HG03342 (cell line): ENCODE measurements around the gene ST6GALNAC3.

Experiments used
- ATAC-seq: cut with Tn5 transposase; IDR thresholded peaks from one replicate; pipeline ENCODE4 v1.9.1; 2021; ENCODE audit warnings: mild to moderate bottlenecking, moderate library complexity; ENCODE audit not compliant: unreplicated experiment

ST6GALNAC3 gene

GRCh38 chr1:76279101-76279748, 204.7 kb downstream of the ST6GALNAC3 start:
- no peak for ATAC-seq

DNA sequence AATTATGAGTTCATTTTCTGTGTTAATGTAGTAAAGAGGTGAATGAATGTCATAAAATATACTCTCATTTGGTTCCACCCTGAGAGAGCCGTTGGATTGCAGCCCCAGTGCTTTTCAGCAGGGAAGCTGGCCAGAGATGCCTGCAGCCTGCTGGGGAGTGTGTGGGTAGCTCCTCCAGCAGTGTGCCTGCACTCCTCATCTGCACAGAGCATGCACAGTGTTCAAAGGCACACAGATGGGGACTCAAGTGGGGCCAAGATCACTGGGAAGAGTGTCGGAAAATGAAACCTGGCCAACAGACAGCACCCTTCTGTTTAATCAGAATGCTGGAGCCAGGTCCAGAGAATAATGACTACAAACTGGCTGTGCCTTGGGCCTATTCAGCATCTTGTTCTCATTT, 206.8 kb downstream of the ST6GALNAC3 start:
- ATAC-seq: no peak

DNA sequence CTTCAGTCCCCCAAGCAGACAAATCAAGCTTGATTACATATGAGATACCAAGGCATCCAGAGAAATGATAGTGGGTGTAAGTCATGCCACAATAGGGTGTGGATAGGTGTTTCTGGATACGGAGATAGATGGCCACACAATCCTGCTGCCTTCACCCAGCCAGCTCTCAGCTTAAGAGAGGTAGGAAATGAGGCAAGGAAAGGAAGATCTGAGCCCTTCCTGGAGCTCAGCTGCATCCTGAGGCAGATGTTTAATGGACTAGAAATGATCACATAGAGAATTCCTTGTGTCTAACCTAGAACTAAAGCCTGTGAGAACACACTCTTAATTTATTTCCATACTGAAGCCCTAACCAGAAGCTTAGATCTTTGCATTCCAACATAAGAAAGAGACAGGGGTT, 210.3 kb downstream of the ST6GALNAC3 start:
- no peak for ATAC-seq

DNA sequence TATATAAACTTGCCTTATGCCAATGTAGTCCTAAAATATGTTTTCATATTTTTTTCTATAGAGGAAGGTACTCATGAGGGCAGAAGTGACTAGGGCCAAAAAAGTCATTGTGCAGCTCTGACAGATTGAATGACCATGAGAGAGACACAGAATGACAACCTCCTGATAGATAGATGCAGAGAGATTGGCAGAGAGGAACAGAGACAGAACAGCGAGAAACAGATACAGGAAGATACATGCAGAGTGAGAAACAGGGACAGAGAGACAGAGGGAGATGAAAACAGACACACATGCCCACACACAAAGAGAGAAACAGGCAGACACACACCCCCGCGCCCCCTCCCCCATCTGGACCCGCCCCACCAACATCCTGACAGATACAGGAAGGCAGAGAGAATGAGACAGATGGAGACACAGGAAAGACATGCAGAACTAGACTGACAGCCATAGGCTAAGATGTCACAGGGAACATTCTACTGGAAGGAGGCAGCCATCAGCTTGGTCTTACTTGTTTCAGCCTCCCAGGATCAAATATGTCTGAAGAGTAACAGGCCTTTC, 211.1 kb downstream of the ST6GALNAC3 start:
- no peak for ATAC-seq

- no peak for ATAC-seq
These were observed 213.4 kb downstream of the ST6GALNAC3 start for GRCh38 chr1:76287917-76288316.

DNA sequence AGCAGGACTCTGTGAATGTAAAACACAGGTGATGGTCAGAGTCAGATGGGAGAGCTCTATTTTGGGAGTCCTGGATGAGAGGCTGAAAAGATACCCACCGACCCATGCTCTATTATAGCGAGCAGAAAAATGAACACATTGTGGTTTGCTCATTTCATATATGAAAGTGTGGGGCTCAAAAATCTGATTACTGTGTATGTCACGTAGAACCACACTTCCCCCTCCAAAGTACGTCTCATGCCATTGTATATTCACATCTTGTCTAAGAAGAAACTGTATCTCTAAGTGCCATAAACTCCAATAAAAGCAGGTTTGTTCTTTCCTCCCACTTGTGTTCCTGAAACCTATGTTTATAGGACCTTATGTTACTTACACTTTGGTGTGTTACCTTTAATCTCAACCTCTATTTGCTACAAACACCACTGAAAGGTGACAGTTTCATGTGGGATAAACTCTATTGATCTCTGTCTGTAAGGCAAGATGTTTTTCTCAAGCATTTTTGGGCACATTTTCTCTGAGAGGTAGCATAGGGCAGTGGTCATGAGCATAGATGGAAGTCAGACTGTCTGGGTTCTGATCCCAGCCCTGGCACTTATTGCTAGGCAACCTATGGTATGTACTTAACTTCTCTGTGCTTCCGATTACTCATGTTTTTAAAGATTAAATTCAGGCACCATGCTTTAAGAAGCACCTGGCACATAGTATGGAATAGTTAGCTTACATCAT, 214.4 kb downstream of the ST6GALNAC3 start:
- ATAC-seq: no peak

DNA sequence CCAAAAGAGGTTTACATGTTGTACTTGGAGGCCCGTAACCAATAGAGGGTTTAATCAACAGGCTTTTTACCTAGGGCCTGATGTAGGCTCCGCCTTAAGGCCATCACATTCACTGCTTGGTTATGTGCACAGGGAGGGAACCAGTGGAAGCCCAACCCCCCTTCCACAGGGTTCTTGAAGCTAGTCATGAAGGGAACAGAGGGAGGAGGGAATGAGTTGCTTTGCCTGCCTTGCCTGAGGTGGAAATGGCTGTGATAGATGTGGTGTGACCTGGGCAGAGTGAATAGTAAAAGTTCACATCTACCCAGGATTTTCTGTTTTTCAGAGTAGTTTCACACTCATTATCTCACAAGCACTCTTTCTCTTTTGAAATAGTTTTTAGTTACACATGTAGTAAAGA, 215.1 kb downstream of the ST6GALNAC3 start:
- ATAC-seq: no peak

DNA sequence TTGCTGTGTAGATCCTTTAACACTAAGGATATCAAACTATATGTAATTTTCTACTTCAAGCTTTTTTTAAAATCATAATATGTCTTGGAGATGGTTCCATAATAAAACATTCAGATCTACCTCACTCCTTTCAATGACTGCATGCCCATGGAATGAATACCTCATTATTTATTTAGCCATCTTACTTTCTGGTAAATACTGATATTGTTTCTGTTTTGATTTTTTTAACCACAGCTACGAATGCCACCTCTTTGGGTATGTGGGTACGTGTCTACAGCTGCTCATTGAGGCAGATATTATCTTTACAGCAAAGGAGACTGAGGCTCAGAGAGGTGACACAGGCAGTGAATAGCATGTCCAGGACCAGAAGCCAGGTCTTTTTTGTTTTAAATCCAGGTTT, 215.7 kb downstream of the ST6GALNAC3 start:
- ATAC-seq: no peak

GRCh38 chr1:76291191-76291590, 216.6 kb downstream of the ST6GALNAC3 start:
- no peak for ATAC-seq

DNA sequence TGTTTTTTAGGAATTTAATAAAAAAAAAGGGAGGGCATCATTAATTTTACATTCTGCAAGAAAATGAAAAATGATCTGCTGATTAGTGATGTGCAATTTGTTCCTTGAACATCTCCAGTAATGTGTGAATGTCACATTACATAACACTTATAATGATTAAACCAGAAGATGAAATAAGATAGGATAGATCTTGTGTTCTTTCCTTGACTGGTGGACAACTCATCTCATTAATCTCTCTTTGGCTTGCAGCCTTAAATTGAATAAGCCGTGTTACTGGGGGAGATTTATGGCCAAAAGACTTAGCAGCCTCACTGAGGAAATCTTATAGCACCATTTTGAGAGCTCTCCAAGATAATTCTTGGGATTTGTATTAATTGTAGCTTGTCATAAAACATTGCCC, 217.2 kb downstream of the ST6GALNAC3 start:
- no peak for ATAC-seq

DNA sequence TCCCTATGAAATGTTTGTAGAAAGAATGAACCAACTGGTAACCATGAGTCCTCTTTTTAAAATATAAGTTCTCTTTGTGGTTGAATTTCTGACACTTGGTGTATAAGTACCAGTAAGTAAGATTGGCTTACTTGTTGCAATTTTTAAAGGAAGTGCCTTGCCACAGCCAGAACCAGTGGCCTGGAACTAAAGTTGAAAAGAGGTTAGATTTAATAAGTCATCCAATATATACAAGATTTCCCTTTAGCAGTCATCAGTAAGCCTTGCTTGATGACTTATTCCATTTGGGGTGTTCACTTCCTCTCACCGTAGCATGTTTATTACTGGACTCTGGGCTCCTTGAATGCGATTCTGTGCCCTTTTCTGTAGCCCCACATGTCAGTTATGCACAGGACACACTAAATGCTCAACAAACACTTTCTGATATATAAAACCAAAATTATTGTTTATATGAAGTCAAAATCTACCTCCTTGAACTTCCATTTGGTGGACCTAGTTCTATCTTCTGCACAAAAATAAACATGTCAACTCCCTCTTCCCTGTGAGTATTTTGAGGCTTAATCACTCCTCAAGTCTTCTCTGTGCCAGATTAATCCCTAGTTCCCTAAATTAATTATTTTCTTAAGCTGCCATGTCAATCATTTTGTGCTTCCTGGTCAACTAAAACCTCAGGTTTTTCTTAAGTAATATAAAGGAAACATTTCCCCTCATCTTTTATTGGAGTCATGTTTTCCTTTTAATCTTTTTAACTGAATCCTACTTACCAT, 218.1 kb downstream of the ST6GALNAC3 start:
- peak; percentile 74 for ATAC-seq

- no peak for ATAC-seq
These were observed 219.3 kb downstream of the ST6GALNAC3 start for GRCh38 chr1:76293831-76294230.

DNA sequence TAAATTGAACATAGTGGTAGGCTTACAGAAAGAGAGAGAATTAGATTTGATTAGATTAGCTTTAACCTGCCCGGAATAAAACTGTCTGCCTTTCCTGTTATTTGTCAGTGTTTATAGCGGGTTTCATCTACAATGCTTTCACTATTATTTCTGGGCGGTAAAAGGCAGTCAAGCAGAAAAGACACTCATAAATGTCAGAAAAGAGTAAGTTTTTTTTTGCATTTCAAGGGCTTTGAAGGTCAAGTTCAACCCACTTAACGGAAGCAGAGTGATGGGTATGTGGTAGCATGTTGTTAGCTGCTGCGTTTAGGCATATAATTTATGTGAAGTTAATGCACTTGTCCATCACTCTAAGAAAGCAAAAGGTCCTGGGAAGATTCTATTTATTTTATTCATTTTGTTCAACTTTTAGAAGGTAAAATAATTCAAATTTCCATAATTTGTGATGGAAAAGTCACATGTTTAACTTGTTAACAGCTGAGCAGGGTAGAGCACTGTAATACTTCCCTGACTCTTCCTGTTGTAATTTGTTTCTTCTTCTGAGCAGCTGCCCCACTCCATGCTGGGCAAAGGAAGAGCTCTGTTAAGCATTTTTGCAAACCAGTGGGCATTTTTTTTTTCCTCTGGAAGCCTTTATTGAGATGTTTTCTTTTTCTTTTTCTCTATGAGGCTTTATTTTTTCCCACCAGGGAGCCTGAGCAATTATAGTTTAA, 220.1 kb downstream of the ST6GALNAC3 start:
- peak; percentile 73 for ATAC-seq

DNA sequence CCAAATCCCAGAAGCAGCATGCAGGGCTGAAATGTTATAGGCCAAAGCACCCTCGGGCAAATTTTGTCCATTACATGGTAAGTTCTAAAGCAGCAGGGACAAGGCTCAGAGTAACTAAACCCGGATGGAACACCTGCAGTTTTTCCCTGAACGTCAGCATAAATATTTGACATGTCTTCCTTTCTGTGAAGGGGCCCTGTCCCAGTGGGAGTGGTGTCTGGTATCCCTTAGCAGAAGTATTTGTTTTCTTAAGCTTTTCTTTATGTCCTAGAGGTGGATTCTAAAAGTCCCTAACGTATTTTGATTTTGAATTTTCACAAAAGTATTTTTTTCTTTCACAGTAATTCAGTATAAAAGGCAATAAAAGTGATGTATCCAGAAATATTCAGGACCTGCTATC, 223.9 kb downstream of the ST6GALNAC3 start:
- ATAC-seq: no peak

GRCh38 chr1:76299036-76299435, 224.5 kb downstream of the ST6GALNAC3 start:
- no peak for ATAC-seq

DNA sequence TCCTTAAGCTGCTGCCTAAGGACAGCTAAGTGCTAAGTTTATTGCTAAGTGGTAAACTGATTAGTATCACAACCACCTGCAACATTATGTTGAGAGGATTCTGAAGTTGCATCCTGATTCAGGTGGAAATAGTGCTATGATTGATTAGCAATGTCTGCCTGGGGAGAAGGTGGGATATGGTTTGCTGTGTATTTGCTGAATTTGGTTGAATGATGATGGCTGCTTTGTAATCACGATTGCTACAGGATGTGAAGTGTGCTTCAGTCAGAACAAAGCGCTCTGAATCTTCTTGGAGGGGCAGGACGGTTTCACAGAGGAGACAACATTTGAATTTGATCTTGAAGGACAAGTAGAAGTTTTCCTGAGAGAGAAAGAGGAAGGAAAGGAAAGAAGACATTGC, 226.0 kb downstream of the ST6GALNAC3 start:
- ATAC-seq: no peak

GRCh38 chr1:76302711-76303339, 228.3 kb downstream of the ST6GALNAC3 start:
- ATAC-seq: no peak

DNA sequence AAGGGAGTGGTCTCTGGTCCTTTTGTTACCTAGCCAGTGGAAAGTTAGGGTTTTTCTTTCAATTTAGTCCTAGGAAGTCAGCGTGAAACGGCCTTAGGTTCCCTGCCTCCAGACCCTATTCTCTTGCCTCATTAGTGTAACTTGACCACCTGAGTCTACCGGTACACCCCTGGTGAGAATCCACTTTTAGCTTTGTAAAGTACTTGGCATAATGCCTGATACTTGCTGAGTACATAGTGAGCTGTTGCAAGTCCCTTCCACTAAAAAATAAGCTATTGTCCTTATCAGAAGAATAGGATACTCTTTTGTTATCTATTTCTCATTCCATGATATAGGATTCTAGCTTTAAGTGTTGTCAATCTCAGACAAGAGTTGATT, 228.8 kb downstream of the ST6GALNAC3 start:
- no peak for ATAC-seq

GRCh38 chr1:76313304-76313703, 238.8 kb downstream of the ST6GALNAC3 start:
- ATAC-seq: no peak

DNA sequence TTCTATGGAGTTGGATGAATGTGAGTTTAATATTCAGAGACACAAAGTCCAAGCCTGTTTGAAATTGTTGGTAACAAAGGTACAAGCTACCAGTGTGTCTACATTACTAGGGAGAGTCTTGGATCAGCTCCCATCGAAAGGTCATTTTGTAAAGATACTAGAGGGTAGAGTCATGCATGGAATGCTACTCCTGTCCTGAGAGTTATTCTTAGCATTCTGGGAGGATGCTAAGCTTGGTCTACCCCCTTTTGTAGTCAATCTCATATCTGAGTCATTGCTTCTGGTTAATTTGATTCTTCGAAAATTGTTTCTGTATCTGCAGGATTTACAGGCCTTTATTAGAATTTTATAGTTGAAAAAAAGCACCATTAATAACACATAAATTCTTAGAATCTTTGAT, 240.2 kb downstream of the ST6GALNAC3 start:
- ATAC-seq: no peak
